Renal pelvis (tissue), 4 donors: ENCODE data around the gene SPN. TPM values are rescaled to one million over a fixed set of nuclear protein-coding genes. Genes with fewer than 3 reads are reported as not detected.
"Not testable (repeated sequence)": the region's sequence is repeated elsewhere in the genome, so short reads cannot be mapped to it uniquely, and the experiment has no call there.

Experiments
- DNase-seq: peaks from one replicate; pipeline ENCODE4 v3.0.0-alpha.2; 2013
- polyA plus RNA-seq, 3 donors: library from polyadenylated mRNA; unstranded; fragments of 120-200 nt; gene quantifications; one replicate each; pipeline ENCODE4 v1.2.1, GENCODE V29; 2013; ENCODE audit not compliant: insufficient read length in 3 of 3

The SPN gene
- polyA plus RNA-seq, 3 donors = 2.7 to 2.8 (median 2.8) TPM

- DNase-seq = no peak
Observed at GRCh38 chr16:29644338-29644857, 18.6 kb upstream of the SPN start.

DNA sequence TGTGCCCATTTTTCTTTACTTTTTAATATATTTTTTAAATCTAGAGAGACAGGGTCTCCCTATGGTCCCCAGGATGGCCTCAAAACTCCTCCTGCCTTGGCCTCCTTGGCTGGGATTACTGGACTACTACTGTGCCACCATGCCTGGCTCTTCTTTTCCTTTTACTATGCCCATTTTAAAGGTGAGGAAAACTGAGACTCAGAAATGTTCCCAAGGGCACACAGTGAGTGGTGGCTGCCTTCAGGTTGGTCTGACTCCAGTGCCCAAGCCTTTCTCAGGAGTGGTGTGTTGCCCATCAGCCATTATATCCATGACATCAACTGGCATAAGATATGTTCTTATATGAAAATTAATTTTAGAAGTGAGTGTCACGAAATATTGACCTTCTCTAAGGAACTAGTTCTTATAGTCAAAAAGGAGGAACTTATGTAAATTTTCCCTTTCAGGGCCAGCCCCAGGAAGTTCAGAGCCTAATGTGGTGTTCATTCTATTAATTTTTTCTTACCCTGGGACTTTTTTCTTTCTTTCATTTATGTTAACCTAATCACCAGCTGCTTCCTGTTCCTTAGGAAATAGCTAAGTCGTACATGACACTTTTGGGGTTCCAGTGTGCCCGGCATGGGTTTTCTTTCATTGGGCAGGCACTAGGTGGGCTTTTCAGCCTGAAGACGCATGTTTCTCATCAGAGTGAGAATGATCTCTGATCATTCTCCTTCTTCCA, 17.9 kb upstream of the SPN start:
- no peak for DNase-seq

DNA sequence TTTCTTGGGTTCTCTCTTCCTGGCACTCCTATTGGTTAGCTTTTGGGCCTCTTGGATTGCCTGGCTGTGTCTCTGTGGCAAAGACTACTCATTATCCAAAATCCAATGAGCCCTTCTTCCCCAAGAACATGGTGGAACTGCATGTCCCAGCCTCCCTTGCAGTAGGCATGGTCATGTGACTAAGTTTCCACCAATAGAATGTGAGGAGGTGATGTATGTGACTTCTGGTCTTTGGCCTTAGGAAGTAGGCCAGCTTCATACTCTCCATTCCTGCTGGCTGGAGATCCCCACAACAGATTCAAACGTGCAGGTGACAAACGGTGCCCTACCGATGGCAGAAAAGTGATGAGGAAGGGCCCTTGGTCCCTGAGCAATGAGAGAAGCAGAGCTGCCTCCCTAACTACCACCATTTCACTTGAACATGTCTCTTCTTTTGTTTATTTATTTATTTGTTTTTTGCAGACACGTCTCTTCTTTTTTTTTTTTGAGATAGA, 17.3 kb upstream of the SPN start:
- DNase-seq = no peak

DNA sequence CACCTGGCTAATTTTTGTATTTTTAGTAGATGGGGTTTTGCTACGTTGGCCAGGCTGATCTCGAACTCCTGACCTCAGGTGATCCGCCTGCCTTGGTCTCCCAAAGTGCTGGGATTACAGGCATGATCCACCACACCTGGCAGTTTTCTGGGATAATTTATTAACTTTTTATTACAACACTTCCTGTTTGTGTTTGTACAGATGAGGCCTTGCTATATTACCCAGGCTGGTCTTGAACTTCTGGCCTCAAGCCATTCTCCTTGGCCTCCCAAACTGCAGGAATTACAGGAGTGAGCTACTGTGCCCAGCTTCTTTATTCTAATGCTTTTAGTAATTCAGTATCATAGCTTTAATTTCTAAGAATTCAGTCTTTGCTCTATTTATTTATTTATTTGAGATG, 16.1 kb upstream of the SPN start:
- no peak for DNase-seq

- DNase-seq = no peak
Observed at GRCh38 chr16:29649588-29650494, 13.2 kb upstream of the SPN start.

DNA sequence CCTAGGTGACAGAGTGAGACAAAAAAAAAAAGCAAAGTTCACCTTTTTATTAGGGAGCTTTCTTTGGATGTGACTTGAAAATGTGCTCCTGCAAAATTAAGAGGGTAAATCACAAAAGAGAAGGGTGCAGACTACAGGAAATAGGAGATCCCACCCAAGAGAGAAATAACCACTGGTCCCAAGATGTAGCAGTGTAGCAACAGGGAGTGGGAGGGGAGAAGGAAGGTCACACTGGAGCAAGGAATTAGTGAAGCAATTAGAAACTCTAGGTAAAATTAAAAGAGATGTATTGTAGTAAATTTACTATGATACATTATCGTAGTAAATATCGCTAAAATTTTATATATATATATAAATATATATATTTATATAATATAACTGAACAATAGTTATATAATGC, 12.3 kb upstream of the SPN start:
- no peak for DNase-seq

GRCh38 chr16:29651774-29652349, 11.2 kb upstream of the SPN start:
- no peak for DNase-seq

- no peak for DNase-seq
Observed at GRCh38 chr16:29653471-29653870, 9.6 kb upstream of the SPN start.

DNA sequence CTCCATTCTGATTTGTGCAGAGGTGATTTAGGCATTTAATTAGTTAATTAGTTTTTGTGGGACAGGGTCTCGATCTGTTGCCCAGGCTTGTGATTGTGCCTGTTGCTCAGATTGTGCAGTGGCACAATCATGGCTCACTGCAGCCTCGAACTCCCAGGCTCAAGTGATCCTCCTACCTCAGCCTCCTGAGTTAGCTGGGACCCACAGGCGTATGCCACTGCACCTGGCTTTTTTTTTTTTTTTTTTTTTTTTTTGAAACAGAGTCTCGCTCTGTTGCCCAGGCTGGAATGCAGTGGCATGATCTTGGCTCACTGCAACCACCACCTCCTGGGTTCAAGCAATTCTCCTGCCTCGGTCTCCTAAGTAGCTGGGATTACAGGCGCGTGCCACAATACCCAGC, 9.2 kb upstream of the SPN start:
- DNase-seq = not testable (repeated sequence)

DNA sequence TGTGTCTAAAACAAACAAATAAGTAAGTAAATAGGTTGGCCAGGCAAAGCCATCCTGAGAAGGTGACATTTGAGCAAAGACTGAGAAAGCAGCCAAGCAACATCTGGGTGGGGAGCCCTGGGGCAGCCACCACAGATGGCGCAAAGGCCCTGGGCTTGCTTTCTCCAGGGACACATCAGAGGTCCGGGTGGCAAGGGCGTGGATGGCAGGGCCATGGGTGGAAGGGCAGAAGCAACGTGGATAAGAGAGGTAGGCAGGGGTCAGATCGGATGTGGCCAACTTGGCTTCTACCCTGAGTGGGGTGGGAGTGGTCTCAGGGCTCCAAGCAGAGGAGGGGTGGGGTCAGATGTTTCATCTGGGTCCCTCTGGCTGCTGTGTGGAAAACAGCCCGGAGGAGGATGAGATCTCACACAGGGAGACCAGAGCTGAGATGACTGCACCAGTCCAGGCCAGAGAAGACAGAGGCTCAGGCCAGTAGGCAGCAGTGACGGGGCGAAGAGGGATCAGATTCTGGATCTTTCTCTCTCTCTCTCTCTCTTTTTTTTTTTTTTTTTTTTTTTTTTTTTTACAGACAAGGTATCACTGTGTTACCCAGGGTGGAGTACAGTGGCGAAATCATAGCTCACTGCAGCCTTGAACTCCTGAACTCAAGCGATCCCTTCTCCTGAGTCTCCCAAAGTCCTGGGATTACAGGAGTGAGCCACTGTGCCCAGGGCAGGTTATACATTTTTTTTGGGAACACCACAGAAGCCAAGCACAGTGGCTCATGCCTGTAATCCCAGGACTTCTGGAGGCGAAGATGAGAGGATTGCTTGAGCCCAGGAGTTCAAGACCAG, 6.1 kb upstream of the SPN start:
- DNase-seq = no peak

DNA sequence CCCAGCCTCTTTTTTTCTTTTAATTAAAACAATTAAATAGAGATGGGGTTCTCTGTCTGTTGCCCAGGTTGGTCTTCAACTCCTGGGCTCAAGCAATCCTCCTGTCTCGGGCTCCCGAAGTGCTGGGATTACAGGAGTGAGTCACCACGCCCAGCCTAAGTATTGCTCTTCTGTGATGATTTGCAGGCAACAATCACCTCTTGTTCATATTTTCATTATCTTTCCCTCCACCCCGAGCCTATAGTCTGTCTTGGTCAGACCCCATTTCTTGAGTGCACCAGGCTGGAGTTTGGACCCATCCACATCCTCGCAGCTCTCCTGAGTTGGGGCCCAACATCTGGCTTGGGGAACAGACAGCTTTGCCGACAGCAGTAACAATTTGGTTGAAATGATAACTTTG, 4.3 kb upstream of the SPN start:
- no peak for DNase-seq

- no peak for DNase-seq
Observed at GRCh38 chr16:29662000-29662728, 883 bp upstream of the SPN start.

DNA sequence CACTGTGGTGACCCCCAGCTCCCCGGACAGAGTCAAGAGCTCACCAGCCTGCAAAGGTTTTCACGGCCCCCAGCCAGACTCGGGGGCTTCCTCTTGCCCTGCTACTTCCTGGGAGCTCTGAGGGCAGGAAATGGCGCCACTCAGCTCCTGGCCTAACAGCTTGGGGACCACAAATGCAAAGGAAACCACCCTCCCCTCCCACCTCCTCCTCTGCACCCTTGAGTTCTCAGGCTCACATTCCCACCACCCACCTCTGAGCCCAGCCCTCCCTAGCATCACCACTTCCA, 375 bp upstream of the SPN start:
- DNase-seq = no peak

DNA sequence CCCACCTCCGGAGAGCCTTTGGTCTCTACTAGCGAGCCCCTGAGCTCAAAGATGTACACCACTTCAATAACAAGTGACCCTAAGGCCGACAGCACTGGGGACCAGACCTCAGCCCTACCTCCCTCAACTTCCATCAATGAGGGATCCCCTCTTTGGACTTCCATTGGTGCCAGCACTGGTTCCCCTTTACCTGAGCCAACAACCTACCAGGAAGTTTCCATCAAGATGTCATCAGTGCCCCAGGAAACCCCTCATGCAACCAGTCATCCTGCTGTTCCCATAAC, 702 bp downstream of the SPN start:
- DNase-seq = no peak

GRCh38 chr16:29664091-29664921, 1.3 kb downstream of the SPN start:
- no peak for DNase-seq

DNA sequence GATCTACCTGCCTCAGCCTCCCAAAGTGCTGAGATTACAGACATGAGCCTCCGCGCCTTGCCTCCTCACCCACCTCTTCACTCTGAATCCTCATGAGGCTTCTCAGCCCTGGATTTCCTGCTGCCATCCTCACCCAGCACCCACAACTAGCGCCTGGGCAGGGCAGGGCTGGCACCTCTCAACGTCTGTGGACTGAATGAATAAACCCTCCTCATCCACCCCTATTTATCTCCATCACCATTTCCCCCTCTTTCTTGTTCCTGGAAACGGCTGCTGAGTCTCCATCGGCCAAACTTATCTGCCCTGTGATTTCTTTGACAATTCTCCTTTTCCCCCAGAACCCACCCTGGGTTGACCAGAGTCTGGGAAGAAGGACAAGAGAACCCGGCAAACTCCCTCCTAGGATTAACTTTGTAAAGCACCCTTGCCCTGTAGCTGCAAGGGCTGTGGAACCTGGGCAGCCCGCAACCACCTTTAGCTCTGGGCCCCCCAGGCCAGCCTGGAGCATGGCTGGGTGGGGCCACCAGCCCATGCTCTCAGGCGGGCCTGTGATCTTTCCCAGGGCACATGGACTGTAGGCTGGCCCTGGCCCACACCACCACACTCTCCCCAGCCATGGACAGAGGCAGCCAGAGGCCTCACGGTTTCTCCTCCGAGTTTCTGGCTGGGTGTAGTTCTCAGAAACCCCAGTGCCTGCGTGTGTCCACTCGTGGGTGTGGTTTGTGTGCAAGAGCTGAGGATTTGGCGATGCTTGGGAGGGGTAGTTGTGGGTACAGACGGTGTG, 2.4 kb downstream of the SPN start:
- DNase-seq = no peak

DNA sequence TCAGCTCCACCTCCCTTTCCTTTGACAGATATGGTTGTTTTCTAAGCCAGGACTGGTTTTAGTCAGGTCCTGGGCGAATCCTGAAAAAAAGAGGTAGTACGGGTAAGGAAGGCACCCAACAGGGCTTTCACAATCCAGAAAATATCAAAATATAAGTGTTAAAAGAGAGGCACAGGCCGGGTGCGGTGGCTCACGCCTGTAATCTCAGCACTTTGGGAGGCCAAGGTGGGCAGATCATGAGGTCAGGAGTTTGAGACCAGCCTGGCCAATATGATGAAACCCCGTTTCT, 4.2 kb downstream of the SPN start:
- not testable (repeated sequence) for DNase-seq

GRCh38 chr16:29667755-29668154, 4.7 kb downstream of the SPN start:
- DNase-seq = no peak

GRCh38 chr16:29668267-29668666, 5.2 kb downstream of the SPN start:
- DNase-seq = no peak

- DNase-seq = no peak
Observed at GRCh38 chr16:29673501-29673900, 10.5 kb downstream of the SPN start.
